Endothelial cell of umbilical vein (primary cell): ENCODE results near the gene SLC16A5. TPM values are rescaled to one million over a fixed set of nuclear protein-coding genes. Genes with fewer than 3 reads are reported as not detected.
A peak's percentile ranks its signal among the peaks of the same experiment; 100 is the strongest.

Experiments
- Bru-seq: library from RNA; stranded (reverse); fragments of 400-500 nt; gene quantifications from one replicate; lab custom pipeline; 2021; lab: Mats Ljungman, UMichigan
- BruChase-seq, 2 experiments: library from RNA; stranded (reverse); fragments of 400-500 nt; gene quantifications; one replicate each; lab custom pipeline; 2021; lab: Mats Ljungman, UMichigan
- BruUV-seq: library from RNA; stranded (reverse); fragments of 400-500 nt; replicated peaks from 2 replicates; lab custom pipeline; 2021; lab: Mats Ljungman, UMichigan
- CTCF ChIA-PET: fragments of 300-600, 350-600 bp; sonication (Branson Sonifier 250); formaldehyde crosslinking; loops from one replicate; lab custom pipeline; 2021; ENCODE audit warnings: antibody characterized with exemption, inconsistent platforms; lab: Charles Lee
- POLR2A ChIA-PET: fragments of 300-600, 350-600 bp; sonication (Branson Sonifier 250); formaldehyde crosslinking; loops from one replicate; lab custom pipeline; 2021; ENCODE audit warnings: antibody characterized with exemption, inconsistent platforms; lab: Charles Lee
- DNase-seq: peaks from one replicate; pipeline ENCODE4 v3.0.0-alpha.2; 2011; ENCODE audit warnings: low read depth, low spot score
- FAIRE-seq: peaks from 2 replicates; lab custom pipeline; 2011; peaks lifted over from hg19 to GRCh38; lab: Jason Lieb, UNC
- H2AFZ ChIP-seq: 2 replicates; pipeline ENCODE4 v1.6.0; 2012; ENCODE audit warnings: low read depth, low read length, control low read depth, inconsistent platforms
- H3K27ac ChIP-seq: 2 replicates; pipeline ENCODE4 v1.5.1; 2011; ENCODE audit warnings: low read depth, mild to moderate bottlenecking, control low read depth, low read length, moderate library complexity; ENCODE audit not compliant: insufficient read depth
- H3K27me3 ChIP-seq, 2 experiments: 2 replicates each; pipeline versions ENCODE4 v1.6.0 to v1.6.1; 2011; ENCODE audit warnings: low read length in 2 of 2, mixed read lengths in 1 of 2; ENCODE audit not compliant: control insufficient read depth in 2 of 2, insufficient read depth in 2 of 2
- H3K36me3 ChIP-seq, 2 experiments: 2 replicates in 1 of 2; 3 replicates in 1 of 2; pipeline ENCODE4 v1.5.1; 2011; ENCODE audit warnings: low read length in 2 of 2, mild to moderate bottlenecking in 1 of 2, moderate library complexity in 1 of 2; ENCODE audit not compliant: control insufficient read depth in 2 of 2, insufficient read depth in 2 of 2; ENCODE audit errors: extremely low read depth in 1 of 2
- H3K4me1 ChIP-seq: 3 replicates; pipeline ENCODE4 v1.5.1; 2011; ENCODE audit warnings: mild to moderate bottlenecking, low read length; ENCODE audit not compliant: control insufficient read depth, insufficient read depth; ENCODE audit errors: extremely low read depth
- H3K4me2 ChIP-seq: 2 replicates; pipeline ENCODE4 v1.6.1; 2011; ENCODE audit warnings: low read length, control low read depth, mixed read lengths; ENCODE audit not compliant: insufficient read depth
- H3K4me3 ChIP-seq, 3 experiments: fragments of 200-600 bp in 1 of 3; sonication (generic), shearing (Covaris generic) in 1 of 3; replicated peaks in 1 of 3; 2 replicates each; pipeline ENCODE4 v1.5.1; 2011 to 2016; ENCODE audit warnings: control low read depth in 3 of 3, low read length in 3 of 3, mild to moderate bottlenecking in 2 of 3, inconsistent platforms in 1 of 3, low read depth in 1 of 3, moderate library complexity in 1 of 3; ENCODE audit not compliant: insufficient read depth in 1 of 3
- H3K79me2 ChIP-seq: 2 replicates; pipeline ENCODE4 v1.6.0; 2012; ENCODE audit warnings: low read length, inconsistent platforms; ENCODE audit not compliant: control insufficient read depth, insufficient read depth
- H3K9ac ChIP-seq: replicated peaks from 2 replicates; pipeline ENCODE3; 2011; ENCODE audit warnings: low read length, control low read depth; ENCODE audit not compliant: insufficient read depth; ENCODE audit errors: extremely low read depth
- H3K9me1 ChIP-seq: replicated peaks from 3 replicates; pipeline ENCODE4 v1.6.0; 2011; ENCODE audit warnings: mild to moderate bottlenecking, low read length; ENCODE audit not compliant: control insufficient read depth, insufficient read depth; ENCODE audit errors: extremely low read depth
- H3K9me3 ChIP-seq: replicated peaks from 2 replicates; pipeline ENCODE4 v1.5.1; 2012; ENCODE audit warnings: low read length, inconsistent platforms; ENCODE audit not compliant: control insufficient read depth, insufficient read depth
- H4K20me1 ChIP-seq: replicated peaks from 2 replicates; pipeline ENCODE3; 2011; ENCODE audit warnings: mild to moderate bottlenecking, low read length; ENCODE audit not compliant: control insufficient read depth, insufficient read depth; ENCODE audit errors: extremely low read depth
- CTCF ChIP-seq, 2 donors: IDR thresholded peaks; 1 replicate in 1 of 2; 2 replicates in 1 of 2; pipeline ENCODE4 v1.5.1; 2011; ENCODE audit warnings: low read length in 2 of 2, mild to moderate bottlenecking in 2 of 2, moderate library complexity in 2 of 2, control low read depth in 1 of 2, inconsistent platforms in 1 of 2, low read depth in 1 of 2; ENCODE audit not compliant: insufficient read depth in 1 of 2; ENCODE audit errors: extremely low read depth in 1 of 2
- EZH2 ChIP-seq: IDR thresholded peaks from 2 replicates; pipeline ENCODE4 v1.6.1; 2012; ENCODE audit warnings: borderline replicate concordance, low read depth, mild to moderate bottlenecking, moderate library complexity, low read length, inconsistent platforms; ENCODE audit not compliant: severe bottlenecking
- FOS ChIP-seq: IDR thresholded peaks from 2 replicates; pipeline ENCODE4 v1.6.1; 2011; ENCODE audit warnings: mild to moderate bottlenecking, low read length, moderate library complexity, borderline replicate concordance; ENCODE audit not compliant: insufficient read depth
- GATA2 ChIP-seq: IDR thresholded peaks from 2 replicates; pipeline ENCODE4 v1.7.0; 2011; ENCODE audit warnings: low read depth, mild to moderate bottlenecking, moderate library complexity, mixed read lengths, low read length; ENCODE audit not compliant: insufficient read length, insufficient read depth
- JUN ChIP-seq: IDR thresholded peaks from 2 replicates; pipeline ENCODE4 v1.6.1; 2011; ENCODE audit warnings: borderline replicate concordance, low read depth; ENCODE audit not compliant: insufficient read length, insufficient read depth
- MAX ChIP-seq: IDR thresholded peaks from 2 replicates; pipeline ENCODE4 v1.6.1; 2011; ENCODE audit not compliant: insufficient read depth, insufficient read length
- MYC ChIP-seq: IDR thresholded peaks from one replicate; pipeline ENCODE4 v1.6.1; 2011; ENCODE audit warnings: mild to moderate bottlenecking, low read depth, low read length
- POLR2A ChIP-seq: IDR thresholded peaks from 2 replicates; pipeline ENCODE4 v1.6.1; 2012; ENCODE audit warnings: low read depth, mild to moderate bottlenecking, control low read depth, low read length
- POLR2AphosphoS5 ChIP-seq: IDR thresholded peaks from 2 replicates; pipeline ENCODE4 v1.6.1; 2012; ENCODE audit warnings: low read depth, mild to moderate bottlenecking, control low read depth, low read length, moderate library complexity; ENCODE audit not compliant: insufficient read depth
- dilution Hi-C: fragments of 300-500 bp; cut with MboI; formaldehyde crosslinking; loops from one replicate; pipeline ENCODE4 v1.15.0; 2019; ENCODE audit warnings: low sequenced_read_pairs; ENCODE audit not compliant: extremely low pct_ligation_motif_present
- intact Hi-C: fragments of 100-400 bp; cut with micrococcal nuclease; formaldehyde crosslinking; loops from one replicate; pipeline ENCODE4 v1.10.0; 2022
- long read RNA-seq: library from polyadenylated mRNA; stranded (forward); transcript quantifications from one replicate; pipeline ENCODE4 v2.0.0, GENCODE V29; 2021
- polyA minus RNA-seq, 3 experiments: library from RNA; depleted of rRNA, polyadenylated mRNA; stranded (reverse); fragments of >200 nt; gene quantifications; 1 replicate in 1 of 3; 2 replicates in 2 of 3; pipeline ENCODE4 v1.2.3, GENCODE V29; 2011
- polyA plus RNA-seq, 4 experiments: library from polyadenylated mRNA; depleted of rRNA in 3 of 4; stranded (reverse) in 3 of 4; unstranded in 1 of 4; fragments of >200 nt; gene quantifications; 2 replicates each; pipeline versions ENCODE4 v1.2.1 to v1.2.3, GENCODE V29; 2011 to 2012; ENCODE audit warnings: missing spikeins in 1 of 4
- total RNA-seq: library from RNA; stranded (reverse); gene quantifications from 2 replicates; pipeline ENCODE4 v1.2.3, GENCODE V29; 2021

The SLC16A5 gene
- 16.4 and 17.4 TPM in 2 replicates for total RNA-seq
- 23.3 and 31.9 TPM in 2 replicates for polyA plus RNA-seq
- polyA plus RNA-seq (2011; cell fraction: cytosol; rRNA removed) = 12.6 and 16.4 TPM in 2 replicates
- 32.6 and 39.1 TPM in 2 replicates for polyA plus RNA-seq (2011; cell fraction: nucleus; rRNA removed)
- 8.7 and 13.9 TPM in 2 replicates for polyA plus RNA-seq (2012)
- polyA minus RNA-seq = 19.2 and 22.6 TPM in 2 replicates
- polyA minus RNA-seq (2011; cell fraction: cytosol; rRNA and poly(A)+ RNA removed) = 22.5 TPM
- polyA minus RNA-seq (2011; cell fraction: nucleus; rRNA and poly(A)+ RNA removed) = 10.1 and 15.0 TPM in 2 replicates
- percentile 51 among the genes with signal in this experiment for Bru-seq, nascent RNA
- percentile 65 among the genes with signal in this experiment for BruChase-seq, experiment 1, labeled RNA remaining after a 6-hour chase
- percentile 61 among the genes with signal in this experiment for BruChase-seq, experiment 2, labeled RNA remaining after a 2-hour chase
- long read RNA-seq, partial matches to known transcripts = 7 of 32 reads
- long read RNA-seq, other reads (novel, unspliced or antisense) = 21 of 32 reads

- Histone ChIP-seq H3K9me3 (no peaks in the 10 kb centered on the region), H3K27ac (peak within 1 kb of the TSS; percentile 88), H3K36me3 (no peaks in the 10 kb centered on the region), H3K4me1 (peaks cover 42% of the 10 kb centered on the region), H3K4me2 (peak within 1 kb of the TSS; percentile 33), H3K79me2 (no peaks in the 10 kb centered on the region), H3K9ac (peak within 1 kb of the TSS; percentile 86), H3K9me1 (no peaks in the 10 kb centered on the region), H3K27me3 (no peaks in the 10 kb centered on the region), H2AFZ (peak within 1 kb of the TSS; percentile 61), H3K4me3 (peak within 1 kb of the TSS; percentile 23 to 52 (median 46)), H4K20me1 (no peaks in the 10 kb centered on the region)
- TSS peak; percentile 64 for BruUV-seq
- FAIRE-seq (peak; percentile 97), DNase-seq (peak; percentile 81)
- ChIA-PET CTCF (interaction anchor here (1.1 to 4.1 kb wide), 9 partner anchors 10 to 126 kb away, joined by 3 to 35 read pairs (median 8); no protein-coding TSS in a partner anchor), POLR2A (interaction anchor here (0.6 to 1.1 kb wide), 5 partner anchors 9 to 1473 kb away, joined by 3 to 9 read pairs (median 5); no protein-coding TSS in a partner anchor)
- dilution Hi-C loops (no loop called here), intact Hi-C loops (loop anchor here (1.0 to 2.0 kb wide), 5 partner anchors 8 to 53 kb away; partner anchors contain the start of gene ATP5PD)
- TF ChIP-seq MAX = no peak
- no peak for TF ChIP-seq JUN
- TF ChIP-seq GATA2 = peak; percentile 12
- no peak for TF ChIP-seq EZH2
- TF ChIP-seq CTCF (IDR thresholded peaks at IDR 0.05; ENCODE audit: extremely low read depth in 1 of 2, insufficient read depth in 1 of 2, low read depth in 1 of 2, low read length in 2 of 2) = no peak
- peak; percentile 74 for TF ChIP-seq POLR2A
- TF ChIP-seq POLR2AphosphoS5 = peak; percentile 96
- TF ChIP-seq MYC = no peak
- no peak for TF ChIP-seq FOS
Measured at GRCh38 chr17:75087558-75088453, at the start of gene SLC16A5. Gene SLC16A5, plus strand, starts transcription at chr17:75087954. Its CDS starts 5,683 bp downstream, at chr17:75093637.
